GM20000 (cell line): Measurements from ENCODE around the gene FAM110D.

Experiments used
- DNase-seq: peaks from one replicate; pipeline ENCODE4 v3.0.0; 2012; ENCODE audit warnings: low spot score
- TF ChIP-seq, protein P1 (sequence below): IDR thresholded peaks from 2 replicates; pipeline ENCODE4 v1.5.1; 2012; ENCODE audit warnings: mild to moderate bottlenecking, control low read depth; ENCODE audit errors: extremely low read depth, missing control alignments

Gene FAM110D

DNA sequence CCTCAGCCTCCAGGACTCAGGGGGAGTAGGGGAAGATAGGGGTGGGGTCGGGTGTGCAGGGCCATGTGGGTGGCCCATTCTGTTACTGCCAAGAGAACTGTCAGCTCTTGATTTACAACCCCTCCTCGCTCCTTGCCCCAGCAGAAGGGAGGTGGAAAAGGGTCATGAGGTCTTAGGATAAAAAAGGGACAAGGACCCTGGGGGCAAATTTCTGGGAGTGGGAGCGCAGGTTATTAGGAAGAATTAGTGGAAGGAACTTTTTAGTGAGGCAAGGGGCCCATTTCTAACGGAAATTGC is 812 bp downstream of the FAM110D start:
- TF ChIP-seq, protein P1, sequence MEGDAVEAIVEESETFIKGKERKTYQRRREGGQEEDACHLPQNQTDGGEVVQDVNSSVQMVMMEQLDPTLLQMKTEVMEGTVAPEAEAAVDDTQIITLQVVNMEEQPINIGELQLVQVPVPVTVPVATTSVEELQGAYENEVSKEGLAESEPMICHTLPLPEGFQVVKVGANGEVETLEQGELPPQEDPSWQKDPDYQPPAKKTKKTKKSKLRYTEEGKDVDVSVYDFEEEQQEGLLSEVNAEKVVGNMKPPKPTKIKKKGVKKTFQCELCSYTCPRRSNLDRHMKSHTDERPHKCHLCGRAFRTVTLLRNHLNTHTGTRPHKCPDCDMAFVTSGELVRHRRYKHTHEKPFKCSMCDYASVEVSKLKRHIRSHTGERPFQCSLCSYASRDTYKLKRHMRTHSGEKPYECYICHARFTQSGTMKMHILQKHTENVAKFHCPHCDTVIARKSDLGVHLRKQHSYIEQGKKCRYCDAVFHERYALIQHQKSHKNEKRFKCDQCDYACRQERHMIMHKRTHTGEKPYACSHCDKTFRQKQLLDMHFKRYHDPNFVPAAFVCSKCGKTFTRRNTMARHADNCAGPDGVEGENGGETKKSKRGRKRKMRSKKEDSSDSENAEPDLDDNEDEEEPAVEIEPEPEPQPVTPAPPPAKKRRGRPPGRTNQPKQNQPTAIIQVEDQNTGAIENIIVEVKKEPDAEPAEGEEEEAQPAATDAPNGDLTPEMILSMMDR = no peak
- DNase-seq = no peak

DNA sequence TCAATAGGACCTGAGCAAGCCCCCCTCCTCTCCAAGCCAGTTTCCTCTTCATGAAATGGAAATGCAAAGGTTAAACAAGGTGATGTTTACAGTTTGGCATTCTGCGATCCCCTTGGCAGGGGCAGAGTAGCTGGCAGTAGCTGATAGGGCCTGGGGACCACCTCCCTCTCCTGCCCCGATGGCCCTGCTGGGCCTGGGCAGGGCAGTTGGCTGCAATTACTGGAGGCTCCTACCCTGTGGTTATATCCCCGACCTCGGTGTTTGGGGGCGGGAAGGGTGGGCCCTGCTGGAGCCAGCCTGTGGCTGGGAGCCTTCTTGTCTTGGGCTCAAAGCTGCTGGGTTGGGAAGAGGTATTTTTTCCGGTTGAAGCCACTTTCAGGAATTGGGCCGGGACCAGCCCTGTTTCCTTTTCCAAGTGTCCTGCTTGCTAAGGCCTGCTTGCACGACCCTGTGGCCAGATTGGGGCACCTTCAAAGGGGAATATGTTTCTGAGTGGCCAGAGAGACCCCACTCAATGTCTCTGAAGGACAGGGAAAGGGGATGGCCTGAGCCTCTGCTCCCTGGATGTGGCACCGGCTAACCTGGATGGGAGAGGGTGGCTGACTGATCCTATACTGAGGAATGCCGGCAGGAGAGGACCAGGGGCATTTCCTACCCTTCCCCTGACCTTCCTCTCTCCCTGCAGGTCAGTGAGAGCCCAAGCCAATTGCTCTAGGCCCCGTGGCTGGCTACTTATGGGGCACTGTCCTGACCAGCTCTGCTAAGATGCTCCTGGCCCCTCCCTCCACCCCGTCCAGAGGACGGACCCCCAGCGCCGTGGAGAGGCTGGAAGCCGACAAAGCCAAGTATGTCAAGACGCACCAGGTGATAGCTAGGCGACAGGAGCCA is 1.9 kb downstream of the FAM110D start:
- DNase-seq = peak; percentile 22

DNA sequence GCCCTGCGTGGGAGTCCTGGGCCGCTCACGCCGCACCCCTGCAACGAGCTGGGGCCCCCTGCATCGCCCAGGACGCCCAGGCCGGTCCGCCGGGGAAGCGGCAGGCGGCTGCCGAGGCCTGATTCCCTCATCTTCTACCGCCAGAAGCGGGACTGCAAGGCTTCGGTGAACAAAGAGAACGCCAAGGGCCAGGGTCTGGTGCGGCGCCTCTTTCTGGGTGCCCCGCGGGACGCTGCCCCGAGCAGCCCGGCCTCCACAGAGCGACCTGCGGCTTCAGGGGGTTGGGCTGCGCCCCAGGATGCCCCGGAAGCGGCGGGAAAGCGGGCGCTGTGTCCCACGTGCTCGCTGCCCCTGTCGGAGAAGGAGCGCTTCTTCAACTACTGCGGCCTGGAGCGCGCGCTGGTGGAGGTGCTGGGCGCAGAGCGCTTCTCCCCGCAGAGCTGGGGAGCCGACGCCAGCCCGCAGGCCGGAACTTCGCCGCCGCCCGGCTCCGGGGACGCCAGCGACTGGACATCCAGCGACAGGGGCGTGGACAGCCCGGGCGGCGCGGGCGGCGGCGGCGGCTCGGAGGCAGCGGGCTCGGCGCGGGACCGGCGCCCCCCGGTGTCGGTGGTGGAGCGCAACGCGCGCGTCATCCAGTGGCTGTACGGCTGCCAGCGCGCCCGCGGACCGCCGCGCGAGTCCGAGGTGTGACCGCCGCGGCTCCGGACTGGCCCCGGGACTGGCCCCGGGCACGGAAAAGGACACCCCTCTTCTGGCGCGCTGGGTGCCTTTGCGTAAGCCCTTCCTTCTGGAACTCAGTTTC is 2.7 kb downstream of the FAM110D start:
- DNase-seq = peak; percentile 76
- TF ChIP-seq, protein P1 = no peak

More for the DNA sequence above, 1.9 kb downstream of the FAM110D start:
- TF ChIP-seq, protein P1 = no peak

DNA sequence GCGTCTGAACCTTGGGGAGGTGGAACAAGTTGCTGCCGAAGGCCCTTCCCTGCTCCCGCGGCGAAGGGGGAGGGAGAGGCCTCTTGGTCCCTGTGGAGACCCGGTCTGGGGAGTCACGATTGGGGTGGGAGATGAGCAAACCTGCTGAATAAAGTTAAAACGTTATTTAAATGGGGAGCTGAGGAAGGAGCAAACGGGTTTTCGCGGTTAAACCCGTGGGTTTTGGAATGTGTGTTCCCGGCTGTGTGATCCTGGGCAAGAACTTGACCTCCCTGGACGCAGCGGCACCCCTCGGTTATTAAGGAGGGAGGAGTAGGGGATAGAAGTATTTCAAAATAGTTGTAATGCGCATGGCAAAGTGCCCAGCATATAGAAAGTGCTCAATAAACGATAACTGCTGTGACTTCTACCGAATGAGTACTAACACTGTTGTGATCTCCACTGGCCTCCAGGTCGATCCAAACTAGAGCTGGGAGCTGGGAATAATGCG is 3.4 kb downstream of the FAM110D start:
- TF ChIP-seq, protein P1 = no peak
- peak; percentile 31 for DNase-seq

DNA sequence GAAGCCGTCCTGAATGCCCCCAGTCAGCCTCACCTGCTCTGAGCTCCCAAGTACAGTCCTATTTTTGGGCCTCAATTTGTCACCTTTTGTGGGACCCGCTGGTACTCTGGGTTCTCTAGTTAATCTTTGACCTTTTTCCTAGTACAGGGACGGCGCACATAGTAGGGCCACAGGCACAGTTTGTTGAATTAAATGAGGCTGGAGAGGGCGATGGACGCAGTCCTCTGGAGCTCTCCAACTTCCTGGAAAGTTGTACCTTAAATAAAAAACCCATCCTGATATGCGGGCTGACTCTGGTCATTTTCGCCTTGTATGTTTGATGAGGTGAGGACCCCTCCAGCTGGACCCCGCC is 4.8 kb downstream of the FAM110D start:
- DNase-seq = peak; percentile 15
- TF ChIP-seq, protein P1 = no peak

DNA sequence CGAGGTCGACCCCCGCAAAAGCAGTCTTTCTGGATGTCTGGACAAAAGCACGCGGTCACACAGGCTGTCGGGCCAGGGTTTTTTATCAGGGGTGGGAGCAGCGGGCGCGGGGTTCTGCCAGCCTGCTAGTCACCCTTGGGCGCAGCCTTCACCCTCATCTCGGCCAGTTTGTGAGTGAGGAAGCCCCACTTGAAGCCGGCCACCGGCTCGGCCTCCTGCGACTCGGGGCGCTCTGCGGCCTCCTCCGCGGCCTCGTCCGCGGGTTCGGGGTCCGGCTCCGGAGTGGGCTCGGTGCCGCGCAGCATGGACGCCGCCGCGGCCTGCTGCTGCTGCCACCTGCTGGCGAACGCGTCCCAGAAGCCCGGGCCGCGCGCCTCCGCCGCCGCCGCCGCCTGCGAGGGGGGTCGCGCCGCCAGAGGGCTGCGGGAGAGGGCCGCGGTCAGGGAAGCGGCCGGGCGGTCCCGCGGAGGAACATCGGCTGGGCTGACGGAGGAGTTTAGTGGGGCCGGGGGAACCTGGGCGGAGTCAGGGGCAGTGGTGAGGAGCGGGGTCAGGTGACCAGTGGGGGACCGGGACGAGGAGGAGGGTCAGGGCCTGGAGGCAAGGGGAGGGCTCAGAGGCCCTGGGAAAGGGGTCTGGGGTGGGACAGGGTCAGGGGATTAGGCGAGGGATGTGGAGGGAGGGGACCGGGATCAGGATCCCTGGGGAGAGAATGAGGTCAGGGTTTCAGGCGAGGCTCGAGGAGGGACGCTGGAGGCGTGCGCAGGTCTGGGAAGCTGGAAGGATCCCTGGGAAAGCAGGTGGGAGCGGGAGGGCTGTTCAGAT is 5.4 kb downstream of the FAM110D start:
- DNase-seq = peak; percentile 88
- TF ChIP-seq, protein P1 = peak; percentile 75
